WERI-Rb-1 (cell line): Measurements from ENCODE around the gene ADAM12.

Experiments used
- DNase-seq: peaks from one replicate; pipeline ENCODE4 v3.0.0-alpha.2; 2020
- H3K27ac ChIP-seq: fragments of 250-450 bp; sonication (Bioruptor Pico); 2 replicates; pipeline ENCODE4 v1.5.1; 2020; ENCODE audit warnings: mild to moderate bottlenecking, moderate library complexity
- H3K27me3 ChIP-seq: fragments of 250-450 bp; sonication (Bioruptor Pico); 2 replicates; pipeline ENCODE4 v1.5.1; 2021; ENCODE audit warnings: mild to moderate bottlenecking, low read depth, moderate library complexity; ENCODE audit not compliant: insufficient read depth, severe bottlenecking
- H3K36me3 ChIP-seq: fragments of 250-450 bp; sonication (Bioruptor Pico); 2 replicates; pipeline ENCODE4 v1.5.1; 2020; ENCODE audit warnings: mild to moderate bottlenecking, moderate library complexity
- H3K4me3 ChIP-seq: 2 replicates; pipeline ENCODE4 v1.5.1; 2011; ENCODE audit warnings: low read depth, mild to moderate bottlenecking, control low read depth, low read length
- H3K9me3 ChIP-seq: fragments of 250-450 bp; sonication (Bioruptor Pico); 2 replicates; pipeline ENCODE4 v1.5.1; 2021; ENCODE audit warnings: mild to moderate bottlenecking, moderate library complexity; ENCODE audit not compliant: severe bottlenecking
- CTCF ChIP-seq: IDR thresholded peaks from 2 replicates; pipeline ENCODE4 v1.5.1; 2011; ENCODE audit warnings: low read depth, mild to moderate bottlenecking, control low read depth, inconsistent platforms, low read length

Gene ADAM12

GRCh38 chr10:126198681-126199080, 189.6 kb downstream of the ADAM12 start:
- no peak overlapping the region for H3K4me3 ChIP-seq
- H3K9me3 ChIP-seq = no peaks in the 10 kb centered on the region
- no peak for DNase-seq
- no peak overlapping the region for H3K27ac ChIP-seq
- no peaks in the 10 kb centered on the region for H3K27me3 ChIP-seq
- no peaks in the 10 kb centered on the region for H3K36me3 ChIP-seq
- no peak for TF ChIP-seq CTCF

GRCh38 chr10:126197036-126197543, 191.2 kb downstream of the ADAM12 start:
- H3K9me3 ChIP-seq = no peaks in the 10 kb centered on the region
- H3K27ac ChIP-seq = no peak overlapping the region
- H3K36me3 ChIP-seq = no peaks in the 10 kb centered on the region
- H3K27me3 ChIP-seq = no peaks in the 10 kb centered on the region
- TF ChIP-seq CTCF = no peak
- DNase-seq = no peak
- no peak overlapping the region for H3K4me3 ChIP-seq

GRCh38 chr10:126196281-126196680, 192.0 kb downstream of the ADAM12 start:
- DNase-seq = no peak
- Histone ChIP-seq H3K36me3 (no peaks in the 10 kb centered on the region), H3K27me3 (no peaks in the 10 kb centered on the region), H3K4me3 (no peak overlapping the region), H3K27ac (no peak overlapping the region), H3K9me3 (no peaks in the 10 kb centered on the region)
- no peak for TF ChIP-seq CTCF

- peak; percentile 35 for DNase-seq
- no peak overlapping the region for H3K27ac ChIP-seq
- H3K36me3 ChIP-seq = no peaks in the 10 kb centered on the region
These were observed 197.1 kb downstream of the ADAM12 start for GRCh38 chr10:126191192-126191591.

GRCh38 chr10:126188679-126189200, 199.5 kb downstream of the ADAM12 start:
- H3K27me3 ChIP-seq = no peaks in the 10 kb centered on the region

More at GRCh38 chr10:126191192-126191591, 197.1 kb downstream of the ADAM12 start:
- no peak for TF ChIP-seq CTCF
- no peaks in the 10 kb centered on the region for H3K9me3 ChIP-seq
- no peaks in the 10 kb centered on the region for H3K27me3 ChIP-seq
- H3K4me3 ChIP-seq = no peak overlapping the region

More at GRCh38 chr10:126188679-126189200, 199.5 kb downstream of the ADAM12 start:
- no peak for DNase-seq
- Histone ChIP-seq H3K36me3 (no peaks in the 10 kb centered on the region), H3K4me3 (no peak overlapping the region), H3K27ac (no peak overlapping the region), H3K9me3 (no peaks in the 10 kb centered on the region)
- no peak for TF ChIP-seq CTCF
